GM12891 (cell line): ENCODE measurements around the gene LTBP1.

Source experiments
- POLR2A ChIP-seq: IDR thresholded peaks from 2 replicates; pipeline ENCODE4 v1.6.1; 2011; ENCODE audit warnings: low read depth, low read length, control low read depth
- POU2F2 ChIP-seq: IDR thresholded peaks from 2 replicates; pipeline ENCODE4 v1.6.1; 2011; ENCODE audit warnings: low read depth, mild to moderate bottlenecking, control low read depth, low read length, moderate library complexity

GRCh38 chr2:32960647-32961403 is 14.1 kb downstream of the LTBP1 start:
- no peak for TF ChIP-seq POLR2A
- no peak for TF ChIP-seq POU2F2
